HG03457 (cell line): ENCODE measurements around the gene RAB1B.
"Not testable (repeated sequence)": the region's sequence is repeated elsewhere in the genome, so short reads cannot be mapped to it uniquely, and the experiment has no call there.

Experiments
- ATAC-seq: cut with Tn5 transposase; IDR thresholded peaks from one replicate; pipeline ENCODE4 v1.9.1; 2021; ENCODE audit warnings: moderate number of reproducible peaks; ENCODE audit not compliant: unreplicated experiment

RAB1B gene

DNA sequence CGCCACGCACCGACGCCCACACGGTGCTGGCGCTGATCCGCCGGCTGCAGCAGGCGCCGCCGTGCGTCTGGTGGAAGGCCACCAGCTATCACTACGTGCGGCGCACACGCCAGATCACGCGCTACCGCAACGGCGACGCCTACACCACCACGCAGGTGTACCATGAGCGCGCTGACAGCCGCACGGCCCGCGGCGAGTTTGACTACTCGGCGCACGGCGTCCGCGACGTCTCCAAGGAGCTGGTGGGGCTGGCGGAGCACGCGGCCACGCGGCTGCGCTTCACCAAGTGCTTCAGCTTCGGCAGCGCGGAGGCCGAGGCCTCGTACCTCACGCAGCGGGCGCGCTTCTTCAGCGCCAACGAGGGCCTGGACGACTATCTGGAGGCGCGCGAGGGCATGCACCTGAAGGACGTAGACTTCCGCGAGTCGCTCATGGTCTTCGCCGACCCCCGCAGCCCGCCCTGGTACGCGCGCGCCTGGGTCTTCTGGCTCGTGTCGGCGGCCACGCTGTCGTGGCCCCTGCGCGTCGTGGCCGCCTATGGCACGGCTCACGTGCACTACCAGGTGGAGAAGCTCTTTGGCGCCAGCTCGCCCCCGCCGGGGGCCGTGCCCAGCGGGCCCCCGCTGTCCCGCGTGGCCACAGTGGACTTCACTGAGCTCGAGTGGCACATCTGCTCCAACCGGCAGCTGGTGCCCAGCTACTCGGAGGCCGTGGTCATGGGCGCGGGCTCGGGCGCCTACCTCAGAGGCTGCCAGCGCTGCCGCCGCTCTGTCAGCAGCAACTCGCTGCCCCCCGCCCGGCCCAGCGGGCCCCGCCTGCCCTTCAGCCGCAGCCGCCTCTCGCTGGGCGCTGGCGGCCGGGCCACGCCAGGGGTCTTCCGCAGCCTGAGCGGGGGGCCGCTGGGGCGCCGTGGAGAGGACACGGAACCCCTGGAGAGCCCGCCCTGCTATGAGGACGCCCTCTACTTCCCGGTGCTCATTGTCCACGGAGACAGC lies 26.5 kb downstream of the RAB1B start:
- no peak for ATAC-seq

DNA sequence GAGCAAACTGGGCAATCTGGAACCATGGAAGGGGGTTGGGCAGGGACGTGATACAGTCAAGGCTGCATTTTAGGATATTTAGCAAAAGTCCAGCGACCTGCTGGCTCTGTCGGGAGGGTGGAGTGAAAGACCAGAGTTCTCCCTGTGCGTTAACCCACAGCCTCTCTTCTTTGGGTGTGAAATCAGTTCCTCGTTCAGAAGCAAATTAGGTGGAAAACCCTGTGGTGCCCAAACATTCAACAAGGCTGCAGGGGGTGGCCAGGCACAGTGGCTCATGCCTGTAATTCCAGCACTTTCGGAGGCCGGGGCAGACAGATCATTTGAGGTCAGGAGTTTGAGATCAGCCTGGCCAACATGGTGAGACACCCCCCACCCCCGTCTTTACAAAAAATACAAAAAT lies 29.2 kb downstream of the RAB1B start:
- no peak for ATAC-seq

DNA sequence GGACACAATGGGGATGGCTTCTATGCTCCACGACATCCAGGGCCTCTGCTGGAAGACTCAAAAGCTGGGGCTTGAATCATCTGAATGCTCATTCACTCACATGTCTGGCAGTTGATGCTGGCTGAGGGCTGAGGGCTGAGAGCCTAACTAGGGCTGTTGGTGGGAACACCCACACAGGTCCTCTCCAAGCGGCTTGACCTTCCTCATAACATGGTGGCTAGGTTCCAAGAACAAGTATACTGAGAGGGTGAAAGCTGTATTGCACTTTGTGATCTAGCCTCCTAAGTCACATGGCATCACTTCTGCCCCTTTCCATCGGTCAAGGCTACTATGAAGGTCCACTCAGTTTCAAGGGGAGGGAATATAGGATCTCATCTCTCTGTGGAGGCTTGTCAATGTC lies 30.7 kb downstream of the RAB1B start:
- ATAC-seq = no peak

DNA sequence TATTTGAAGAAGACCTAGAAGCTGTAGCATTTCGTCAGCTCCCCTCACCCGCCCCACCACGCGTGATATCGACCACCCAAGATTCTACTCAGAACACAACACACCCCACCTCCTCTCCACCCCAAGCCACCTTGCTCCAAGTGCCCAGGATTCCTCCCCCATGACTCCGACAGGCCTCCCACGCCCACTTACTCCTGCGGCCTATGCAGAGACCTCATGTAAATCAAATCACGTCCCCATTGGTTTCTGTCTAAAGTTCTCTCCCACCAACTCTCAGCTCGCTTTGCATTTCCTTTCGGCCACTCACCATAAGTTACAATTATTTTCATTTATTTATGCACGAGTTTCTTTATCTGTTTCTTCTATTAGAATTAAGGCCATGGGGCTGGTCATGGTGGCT lies 34.2 kb downstream of the RAB1B start:
- ATAC-seq = no peak

DNA sequence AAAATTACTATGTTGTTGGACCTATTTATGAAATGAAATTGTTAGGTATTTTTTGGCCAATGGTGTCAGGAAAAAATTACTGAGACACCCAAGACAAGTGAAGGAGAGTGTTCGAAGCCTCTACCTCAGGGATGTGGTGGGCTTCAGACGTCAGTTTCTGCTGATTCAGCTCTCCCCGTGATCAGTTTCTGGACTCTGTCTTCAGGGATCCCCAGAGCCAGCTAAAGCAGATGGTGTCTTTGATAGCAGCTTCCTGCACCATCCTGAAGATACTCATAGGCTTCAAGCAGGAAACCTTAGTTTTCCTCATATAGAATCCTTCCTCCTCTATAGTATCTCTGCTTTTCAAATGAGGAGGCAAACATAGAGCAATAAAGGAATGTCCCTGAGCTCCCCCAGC lies 41.0 kb downstream of the RAB1B start:
- ATAC-seq = no peak

DNA sequence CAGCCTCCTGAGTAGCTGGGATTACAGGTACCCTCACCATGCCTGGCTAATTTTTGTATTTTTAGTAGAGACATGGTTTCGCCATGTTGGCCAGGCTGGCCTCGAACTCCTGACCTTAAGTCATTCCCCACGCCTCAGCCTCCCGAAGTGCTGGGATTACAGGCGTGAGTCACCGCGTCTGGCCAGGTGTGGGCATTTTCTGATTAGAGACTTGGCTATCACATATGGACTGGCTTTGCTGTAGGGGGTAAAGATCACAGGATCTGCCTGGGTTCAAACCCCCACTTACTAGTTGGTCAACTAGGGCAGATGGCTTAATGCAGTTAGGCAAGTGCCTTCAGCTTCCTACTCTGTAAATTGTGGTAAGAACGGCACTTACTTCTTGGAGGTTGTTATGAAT lies 41.9 kb downstream of the RAB1B start:
- no peak for ATAC-seq

DNA sequence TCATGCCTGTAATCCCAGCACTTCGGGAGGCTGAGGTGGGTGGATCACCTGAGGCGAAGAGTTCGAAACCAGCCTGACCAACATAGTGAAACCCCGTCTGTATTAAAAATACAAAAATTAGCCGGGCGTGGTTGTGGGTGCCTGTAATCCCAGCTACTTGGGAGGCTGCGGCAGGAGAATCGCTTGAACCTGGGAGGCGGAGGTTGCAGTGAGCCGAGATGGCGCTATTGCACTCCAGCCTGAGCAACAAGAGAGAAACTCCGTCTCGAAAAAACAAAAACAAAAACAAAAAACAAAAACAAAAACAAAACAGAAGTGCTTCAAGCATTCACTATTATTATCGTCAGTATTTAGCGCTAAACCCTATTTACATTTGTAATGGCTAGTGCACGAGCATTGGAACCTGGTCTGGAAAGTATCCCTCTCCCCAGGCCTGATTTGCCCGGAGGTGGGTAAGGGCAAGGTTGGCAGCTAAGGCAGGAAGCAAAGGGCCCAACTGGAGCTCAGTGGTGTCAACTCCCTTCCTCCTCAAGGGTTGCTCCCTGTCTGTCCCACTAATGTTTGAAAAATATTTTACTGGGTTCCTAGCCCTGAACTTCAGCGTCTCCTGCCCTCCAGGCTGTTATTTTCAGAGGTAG lies 42.5 kb downstream of the RAB1B start:
- not testable (repeated sequence) for ATAC-seq

DNA sequence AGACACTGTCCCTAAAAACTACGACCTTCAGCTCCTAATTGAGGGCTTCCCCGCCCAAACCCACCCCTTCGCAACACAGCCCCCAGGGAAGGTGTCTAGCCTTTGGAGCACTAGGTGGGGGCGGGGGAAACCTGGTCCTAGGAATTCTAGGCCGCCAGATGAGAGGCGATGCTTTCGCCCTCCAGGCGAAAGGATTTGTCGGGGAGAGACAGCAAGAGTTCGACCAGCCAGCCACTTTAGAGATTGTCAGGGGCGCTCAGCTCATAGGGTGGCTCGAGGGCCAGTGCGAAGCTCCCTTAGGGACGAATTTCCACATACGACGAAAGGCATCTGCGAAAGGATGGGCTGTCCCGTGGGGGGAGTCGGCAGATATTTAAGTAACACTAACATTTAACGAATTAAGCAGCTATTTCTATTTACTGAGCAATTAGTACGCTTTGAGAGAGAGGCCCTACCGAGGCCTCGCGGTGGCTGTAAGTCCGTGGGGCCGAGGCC lies 43.1 kb downstream of the RAB1B start:
- no peak for ATAC-seq

DNA sequence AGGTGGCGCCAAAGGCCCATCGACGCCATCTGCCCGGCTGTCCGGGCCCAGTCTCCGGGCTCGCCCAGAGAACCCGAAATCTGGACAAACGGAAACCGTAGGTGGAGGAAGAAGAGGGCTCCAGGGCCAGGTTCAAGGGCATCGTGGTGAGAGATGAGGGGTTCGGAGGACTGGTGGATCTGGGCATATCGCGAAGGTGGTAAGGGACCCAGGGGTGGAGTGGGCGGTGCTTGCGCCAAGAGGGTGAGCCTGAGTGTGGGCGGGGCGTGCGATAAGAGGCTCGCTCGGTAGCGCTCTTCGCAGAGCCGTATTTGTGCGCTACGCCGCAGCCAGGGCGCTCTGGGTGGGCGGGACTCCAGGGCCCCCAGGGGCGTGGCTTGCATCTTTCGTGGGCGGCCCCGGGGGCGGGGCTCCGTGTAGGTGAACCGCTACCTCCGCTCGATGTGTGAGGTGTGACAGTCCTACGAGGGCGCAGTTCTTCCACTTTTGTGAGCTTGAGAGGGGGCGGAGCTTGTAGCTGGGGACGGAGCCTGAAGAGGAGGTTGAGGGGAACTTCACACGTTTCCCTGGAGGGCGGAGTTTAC lies 43.6 kb downstream of the RAB1B start:
- ATAC-seq = peak; percentile 47

DNA sequence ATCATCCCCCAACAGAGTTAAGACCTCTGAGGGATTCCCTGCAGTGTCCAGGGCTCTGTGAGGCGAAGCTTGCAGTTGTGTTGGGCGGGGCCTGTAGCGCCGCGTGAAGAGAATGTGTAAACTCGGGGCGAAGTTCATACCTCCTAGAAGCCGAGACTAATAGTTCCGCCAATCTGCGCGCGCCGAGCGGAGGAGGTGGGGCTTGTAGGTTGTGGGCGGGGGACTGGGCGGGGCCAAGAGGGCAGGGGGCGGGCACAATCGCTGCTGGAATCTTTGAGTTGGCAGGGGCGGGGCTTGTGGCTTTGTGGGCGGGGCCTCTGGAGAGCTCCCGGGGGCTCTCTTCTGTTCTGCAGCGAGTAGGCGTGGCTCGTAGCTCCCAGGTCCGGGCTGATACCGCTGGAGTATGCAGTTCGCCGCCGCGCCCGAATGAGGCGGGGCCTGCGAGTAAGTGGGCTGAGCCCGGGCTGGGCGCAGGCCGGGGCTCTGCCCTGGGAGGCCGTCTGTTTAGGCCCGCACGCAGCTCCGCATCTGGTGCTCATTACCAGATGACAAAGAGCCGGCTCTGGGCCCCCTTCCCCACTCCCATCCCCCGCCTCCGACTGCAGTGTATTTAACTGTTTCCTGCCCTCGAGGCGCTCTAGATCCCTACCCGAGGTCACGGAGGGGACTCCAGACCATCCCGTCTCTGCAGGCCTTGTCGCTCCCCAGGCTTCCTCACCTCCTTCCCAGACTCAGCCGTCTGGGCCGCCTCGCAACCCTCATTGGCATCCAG lies 44.3 kb downstream of the RAB1B start:
- ATAC-seq = peak; percentile 45

DNA sequence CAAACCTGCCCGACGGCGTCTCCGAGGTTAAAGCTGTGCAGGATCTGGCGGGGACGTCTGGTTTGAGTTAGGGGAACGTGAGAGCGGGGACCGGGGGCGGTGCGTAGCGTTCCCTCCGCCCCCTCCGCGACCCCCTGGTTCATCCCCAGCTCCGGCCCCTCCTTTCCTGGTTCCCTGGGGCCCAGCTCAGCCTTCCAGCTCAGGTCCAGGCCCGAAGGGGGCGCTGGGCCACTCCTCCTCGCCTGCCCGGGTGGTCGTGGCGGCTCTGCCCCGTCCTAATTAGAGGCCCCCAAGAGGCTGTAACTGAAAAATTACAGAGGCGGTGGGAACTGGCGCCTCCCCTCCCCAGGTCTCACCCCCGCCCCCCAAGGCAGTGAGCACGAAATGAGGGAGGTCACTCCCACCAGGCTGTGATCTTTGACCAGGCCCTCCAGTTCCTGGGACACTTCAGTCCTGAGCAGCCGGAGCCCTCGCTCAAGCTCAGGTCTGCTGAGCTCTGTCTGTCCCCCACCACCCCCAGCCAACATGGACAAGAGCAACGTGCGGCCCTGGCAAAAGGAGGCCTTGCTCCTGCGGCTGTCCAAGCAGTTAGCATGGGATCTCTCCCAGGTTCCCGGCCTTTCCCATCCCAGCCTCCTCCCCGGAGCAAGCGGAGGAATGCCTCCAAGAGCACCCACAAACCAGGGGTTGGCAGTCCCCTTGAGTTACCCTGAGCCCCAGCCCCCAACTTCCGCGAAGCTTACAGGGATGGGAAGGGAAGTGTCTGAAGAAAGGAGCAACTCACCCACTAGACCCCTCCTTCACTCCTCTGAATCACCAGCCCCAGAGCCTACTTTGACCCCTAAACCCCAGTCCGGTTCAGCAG lies 45.1 kb downstream of the RAB1B start:
- ATAC-seq = no peak

DNA sequence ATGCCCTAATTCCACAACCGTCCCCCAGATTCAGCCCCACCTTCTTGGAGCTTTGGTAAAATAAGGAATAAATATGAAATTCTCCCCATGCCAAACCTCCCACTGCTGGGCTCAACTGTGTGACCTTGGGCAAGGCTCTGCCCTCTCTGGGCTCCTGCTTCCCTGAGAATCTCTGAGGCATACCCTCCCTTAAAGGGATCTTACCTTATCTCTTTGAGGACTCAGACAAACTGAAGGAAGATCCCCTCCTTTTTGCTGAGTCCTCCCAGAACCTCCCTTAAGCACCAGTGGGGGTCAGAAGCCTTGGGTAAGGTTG lies 45.7 kb downstream of the RAB1B start:
- ATAC-seq = no peak

DNA sequence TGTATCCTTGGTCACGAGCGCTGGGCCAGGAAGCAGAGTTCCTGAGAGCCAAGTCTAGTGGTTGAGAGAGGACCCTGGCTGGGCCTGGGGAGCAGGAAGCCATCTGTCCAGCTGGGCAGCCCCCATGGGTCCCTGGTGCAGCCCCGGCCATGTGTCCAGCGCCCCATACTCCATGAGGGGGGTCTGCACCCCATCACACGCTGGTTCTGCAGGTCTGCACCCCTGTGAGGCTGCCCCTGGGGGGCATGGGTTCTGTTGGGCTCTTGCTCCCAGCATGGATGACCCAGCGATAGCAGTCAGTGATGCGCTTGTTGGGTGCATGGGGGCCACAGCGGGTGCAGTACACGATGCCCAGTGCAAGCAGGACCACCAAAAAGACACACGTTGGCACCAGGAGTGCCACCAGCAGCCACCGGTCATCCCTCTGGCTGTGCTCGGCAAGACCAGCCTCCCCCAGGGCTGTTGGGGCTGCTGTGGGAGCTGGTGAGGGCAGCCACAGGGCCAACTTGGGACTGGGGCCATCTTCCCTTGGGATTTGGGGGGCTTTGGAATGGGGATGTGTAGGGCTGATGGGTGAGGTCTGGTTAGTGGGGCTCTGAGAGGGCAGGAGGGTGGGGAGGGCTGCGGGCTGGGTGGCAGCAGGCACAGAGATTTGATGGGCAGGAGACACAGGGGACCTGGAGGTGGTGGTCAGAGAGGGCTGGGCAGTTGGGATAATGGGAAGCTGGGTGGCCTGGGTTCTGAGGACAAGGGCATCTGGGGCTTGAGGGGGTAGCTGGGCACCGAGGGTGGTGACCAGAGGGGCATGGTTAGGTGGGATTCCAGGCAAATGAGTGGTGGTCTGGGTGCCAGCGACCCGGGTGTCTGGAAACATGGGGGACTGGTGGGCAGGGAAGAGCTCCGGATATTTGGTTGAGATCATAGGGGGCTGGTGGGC lies 46.4 kb downstream of the RAB1B start:
- no peak for ATAC-seq

DNA sequence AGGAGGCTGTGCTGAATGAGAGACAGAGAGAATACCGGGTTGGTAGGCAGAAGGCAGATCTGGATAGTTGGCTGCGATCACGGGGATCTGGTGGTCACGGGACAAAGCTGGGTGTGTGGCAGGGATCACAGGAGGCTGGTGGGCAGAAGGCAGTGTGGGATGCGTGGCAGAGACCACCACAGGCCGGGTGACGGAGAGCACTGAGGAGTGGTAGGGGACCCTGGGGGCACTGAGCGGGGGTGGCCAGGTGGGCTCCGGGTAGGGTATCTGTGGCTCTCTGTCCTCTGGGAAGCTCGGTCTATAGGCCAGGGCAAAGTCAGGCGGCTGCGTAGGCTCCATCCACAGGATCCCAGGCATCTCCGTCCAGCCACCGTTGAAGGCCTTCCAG lies 47.1 kb downstream of the RAB1B start:
- ATAC-seq = no peak

DNA sequence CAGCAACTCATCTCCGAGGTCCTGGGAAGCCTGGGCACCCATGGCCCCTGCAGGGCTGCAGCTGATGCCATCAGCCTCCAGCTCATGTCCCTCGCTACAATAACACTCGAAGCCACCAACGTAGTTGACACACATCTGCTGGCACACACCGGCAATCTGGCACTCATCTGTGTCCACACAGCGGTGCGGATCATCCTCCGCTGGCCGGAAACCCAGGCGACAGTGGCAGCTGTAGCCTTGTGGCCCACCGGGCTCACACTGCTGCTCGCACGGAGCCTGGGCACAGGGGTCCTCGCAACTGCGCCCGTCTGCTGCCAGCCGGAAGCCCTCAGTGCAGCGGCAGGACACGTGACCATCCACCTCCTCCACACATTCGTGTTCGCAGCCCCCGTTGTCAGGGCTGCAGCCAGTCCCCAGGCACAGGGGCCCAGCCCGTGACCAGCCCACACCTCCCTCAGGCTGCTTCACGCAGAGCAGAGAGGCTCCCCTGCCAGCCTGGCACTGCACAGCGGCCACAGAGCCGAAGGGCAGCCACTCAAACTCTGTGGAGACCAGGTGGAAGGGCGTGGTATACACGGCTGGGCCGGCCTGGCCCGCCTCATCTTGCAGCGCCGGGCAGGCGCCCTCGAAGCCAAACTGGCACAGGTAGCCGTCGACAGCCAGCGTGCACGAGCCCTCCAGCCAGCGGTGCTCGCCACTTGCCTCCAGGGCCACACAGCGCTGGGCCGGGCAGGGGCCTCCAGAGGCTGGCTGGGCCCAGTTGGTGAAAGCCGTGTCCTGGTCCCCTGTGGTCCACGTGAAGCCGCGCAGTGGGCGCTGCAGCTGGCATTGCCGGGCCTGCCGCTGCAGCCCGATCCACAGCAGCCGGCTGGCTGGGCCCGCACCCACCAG lies 47.7 kb downstream of the RAB1B start:
- ATAC-seq = no peak

DNA sequence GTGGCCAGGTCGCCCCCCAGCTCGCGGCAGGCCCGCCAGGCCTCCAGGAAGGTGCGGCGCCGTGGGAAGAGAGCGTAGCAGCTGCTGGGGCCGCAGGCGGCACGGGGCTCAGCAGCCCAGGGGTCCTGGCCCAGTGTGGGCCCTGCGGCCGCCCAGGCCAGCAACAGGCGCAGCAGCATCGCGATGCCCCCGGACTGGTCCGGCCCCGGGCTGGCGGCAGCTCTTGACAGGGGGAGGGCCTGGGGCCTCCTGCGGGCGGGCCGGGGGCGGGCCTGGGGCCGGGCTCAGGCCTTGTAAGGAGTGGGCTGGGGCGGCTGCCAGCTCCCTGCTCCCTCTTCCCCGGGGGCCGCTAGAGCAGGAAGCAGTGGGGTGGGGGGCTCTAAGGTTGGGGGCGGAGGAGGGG lies 48.4 kb downstream of the RAB1B start, which contains the start of gene CD248:
Gene CD248, minus strand, starts transcription at position 196 of the 403 bp plus-strand sequence. Its CDS starts 17 bp downstream, at position 179.
- no peak for ATAC-seq

DNA sequence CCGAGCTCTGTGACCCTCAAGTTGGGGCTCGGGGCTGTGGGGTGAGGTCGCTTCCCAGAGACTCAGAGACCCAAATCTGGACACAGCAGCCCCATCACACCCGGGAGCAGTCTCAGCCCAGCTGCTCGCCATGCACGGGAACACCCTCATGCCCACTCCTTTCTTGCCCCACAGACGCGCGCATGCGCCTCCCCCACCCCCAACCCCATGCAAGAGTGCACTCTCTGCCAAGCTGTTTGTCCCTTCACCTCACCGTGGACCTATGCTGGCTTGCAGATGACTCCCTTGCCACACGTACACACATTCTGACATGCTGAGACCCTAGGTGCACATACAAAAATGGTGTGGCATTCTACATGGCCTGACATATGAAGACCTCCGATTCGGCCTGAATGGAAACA lies 48.9 kb downstream of the RAB1B start:
- no peak for ATAC-seq
